ENCODE results near the gene HTRA1. TPM values are rescaled to one million over a fixed set of nuclear protein-coding genes. Genes with fewer than 3 reads are reported as not detected.

Gene HTRA1
- polyA plus RNA-seq, 3 donors = 206 to 214 (median 207) TPM

- no peak for DNase-seq (ENCODE audit: low read depth in 3 of 3, low spot score in 2 of 3)
These were observed 7.3 kb upstream of the HTRA1 start for GRCh38 chr10:122454071-122454470.

DNA sequence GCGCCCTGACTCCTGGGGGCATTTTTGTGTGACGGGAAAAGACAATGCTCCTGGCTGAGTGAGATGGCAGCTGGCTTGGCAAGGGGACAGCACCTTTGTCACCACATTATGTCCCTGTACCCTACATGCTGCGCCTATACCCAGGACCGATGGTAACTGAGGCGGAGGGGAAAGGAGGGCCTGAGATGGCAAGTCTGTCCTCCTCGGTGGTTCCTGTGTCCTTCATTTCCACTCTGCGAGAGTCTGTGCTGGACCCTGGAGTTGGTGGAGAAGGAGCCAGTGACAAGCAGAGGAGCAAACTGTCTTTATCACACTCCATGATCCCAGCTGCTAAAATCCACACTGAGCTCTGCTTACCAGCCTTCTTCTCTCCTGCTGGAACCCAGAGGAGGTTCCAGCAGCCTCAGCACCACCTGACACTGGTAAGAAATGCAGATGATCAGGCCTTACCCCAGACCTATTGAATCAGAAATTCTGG lies 6.7 kb upstream of the HTRA1 start, which contains the start of gene ARMS2:
TSS of gene ARMS2 (plus strand) at position 51 of the 478 bp plus-strand sequence. CDS start at position 126, 75 bp downstream.
- no peak for DNase-seq (ENCODE audit: low read depth in 3 of 3, low spot score in 2 of 3)

- DNase-seq (ENCODE audit: low read depth in 3 of 3, low spot score in 2 of 3) = no peak
These were observed 5.8 kb upstream of the HTRA1 start for GRCh38 chr10:122455376-122456079.

GRCh38 chr10:122457934-122458333 lies 3.4 kb upstream of the HTRA1 start:
- DNase-seq (ENCODE audit: low read depth in 3 of 3, low spot score in 2 of 3) = no peak

DNA sequence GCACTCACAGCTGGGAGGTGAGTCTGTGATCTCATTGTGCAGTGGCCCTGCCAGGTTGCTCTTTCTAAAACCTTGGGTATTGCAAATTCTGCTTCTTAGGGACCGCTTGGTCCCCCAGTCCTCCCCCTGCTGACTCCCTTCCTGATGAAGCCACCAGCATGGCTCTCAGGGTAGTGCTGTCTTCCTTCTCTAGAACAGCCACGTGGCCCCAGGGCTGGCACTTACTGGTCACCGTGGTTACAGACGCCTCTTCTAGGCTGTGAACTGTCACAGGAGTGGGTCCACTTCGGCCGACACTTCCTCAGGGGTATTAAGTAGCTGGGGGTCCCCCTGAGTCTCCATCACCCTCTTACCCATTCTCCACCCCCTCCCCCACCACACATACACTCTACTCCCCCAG lies 2.7 kb upstream of the HTRA1 start:
- no peak for DNase-seq (ENCODE audit: low read depth in 3 of 3, low spot score in 2 of 3)

GRCh38 chr10:122459561-122460273 lies 1.6 kb upstream of the HTRA1 start:
- DNase-seq (ENCODE audit: low read depth in 3 of 3, low spot score in 2 of 3) = no peak

GRCh38 chr10:122460891-122461293 lies 461 bp upstream of the HTRA1 start:
- no peak for DNase-seq (ENCODE audit: low read depth in 3 of 3, low spot score in 2 of 3)

DNA sequence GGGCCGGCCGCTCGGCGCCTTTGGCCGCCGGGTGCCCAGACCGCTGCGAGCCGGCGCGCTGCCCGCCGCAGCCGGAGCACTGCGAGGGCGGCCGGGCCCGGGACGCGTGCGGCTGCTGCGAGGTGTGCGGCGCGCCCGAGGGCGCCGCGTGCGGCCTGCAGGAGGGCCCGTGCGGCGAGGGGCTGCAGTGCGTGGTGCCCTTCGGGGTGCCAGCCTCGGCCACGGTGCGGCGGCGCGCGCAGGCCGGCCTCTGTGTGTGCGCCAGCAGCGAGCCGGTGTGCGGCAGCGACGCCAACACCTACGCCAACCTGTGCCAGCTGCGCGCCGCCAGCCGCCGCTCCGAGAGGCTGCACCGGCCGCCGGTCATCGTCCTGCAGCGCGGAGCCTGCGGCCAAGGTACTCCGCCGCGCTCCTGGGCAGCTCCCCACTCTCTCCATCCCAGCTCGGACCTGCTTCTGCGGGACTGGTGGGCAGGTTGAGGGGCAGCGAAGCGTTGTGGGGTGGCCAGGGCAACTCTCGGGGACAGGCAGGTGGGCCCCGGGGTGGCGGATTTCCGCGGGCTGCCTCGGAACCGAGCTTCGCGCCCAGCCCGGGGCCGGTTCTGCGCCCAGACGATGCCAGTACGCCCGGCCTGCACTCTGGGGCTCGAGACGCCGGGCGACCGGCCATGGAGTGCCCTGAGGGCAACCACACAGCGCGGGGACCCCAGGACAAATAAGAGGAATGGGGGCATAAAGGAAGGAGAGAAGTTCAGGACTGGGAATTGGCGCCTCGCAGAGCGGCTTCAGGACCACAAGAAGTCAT lies 578 bp downstream of the HTRA1 start:
- no peak for DNase-seq (ENCODE audit: low read depth in 3 of 3, low spot score in 2 of 3)

DNA sequence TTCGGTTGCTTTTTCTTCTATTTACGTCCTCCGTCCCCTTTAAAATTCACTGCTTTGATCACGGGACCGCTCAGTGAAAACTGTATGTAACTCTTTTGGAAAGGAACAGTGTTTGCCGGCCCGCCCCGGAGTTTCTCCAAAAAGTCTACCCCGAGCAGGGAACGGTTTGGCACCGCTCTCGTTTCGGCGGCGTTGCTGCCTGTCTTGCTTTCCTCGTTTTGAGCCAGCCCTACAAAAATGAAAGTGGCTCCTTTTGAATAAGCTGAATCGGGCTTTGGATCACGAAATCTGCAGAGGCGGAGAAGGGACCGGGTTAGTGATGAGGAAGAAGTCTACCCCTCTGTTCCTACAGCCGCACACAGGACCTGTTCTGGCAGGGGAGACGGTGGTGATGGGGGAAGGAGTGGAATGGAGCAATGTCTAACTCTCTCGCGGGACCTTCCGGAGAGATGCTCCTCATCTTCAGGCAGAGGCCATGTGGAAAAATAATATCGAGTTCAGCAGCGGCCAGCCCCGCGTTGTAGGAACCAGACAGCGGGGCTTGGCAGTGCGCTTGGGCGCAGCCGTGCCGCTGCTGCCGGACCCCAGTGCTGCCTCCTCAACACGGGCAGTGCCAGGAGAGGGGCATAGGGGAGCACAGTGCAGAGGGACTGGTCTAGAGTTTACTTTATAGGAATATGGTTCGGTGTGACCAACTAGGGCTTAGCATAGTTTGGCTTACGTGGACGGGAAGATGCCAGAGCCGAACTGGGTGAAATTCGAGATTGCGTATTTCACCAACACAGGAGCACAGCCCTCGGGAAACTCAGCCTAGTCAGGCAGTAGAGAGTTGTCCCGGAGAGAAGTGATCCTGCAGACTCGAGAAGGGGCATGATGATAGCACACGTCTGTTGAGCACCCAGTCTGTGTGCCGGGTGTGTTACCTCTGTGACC lies 1.4 kb downstream of the HTRA1 start:
- no peak for DNase-seq (ENCODE audit: low read depth in 3 of 3, low spot score in 2 of 3)

GRCh38 chr10:122463466-122464249 lies 2.3 kb downstream of the HTRA1 start:
- no peak for DNase-seq (ENCODE audit: low read depth in 3 of 3, low spot score in 2 of 3)

- DNase-seq (ENCODE audit: low read depth in 3 of 3, low spot score in 2 of 3) = no peak
These were observed 2.8 kb downstream of the HTRA1 start for GRCh38 chr10:122464250-122464510.

DNA sequence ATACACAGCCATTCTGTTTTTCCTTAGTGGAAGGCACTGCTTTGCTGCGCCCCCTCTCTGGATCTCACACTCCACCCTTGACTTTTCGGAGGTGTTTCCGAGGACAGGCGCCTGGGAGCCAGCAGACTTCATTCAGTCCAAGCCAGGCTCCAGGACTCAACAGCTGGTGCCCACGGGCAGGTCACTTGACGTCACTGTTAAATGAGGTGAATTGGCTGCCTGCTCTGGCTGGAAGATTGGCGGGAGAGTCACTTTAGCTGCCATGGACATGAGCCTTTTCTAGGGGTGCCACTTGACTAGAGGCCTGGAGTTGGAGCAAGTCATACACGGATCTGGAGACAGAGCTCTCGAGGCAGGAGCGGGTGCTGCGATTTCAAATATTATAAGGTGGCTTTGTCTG lies 3.2 kb downstream of the HTRA1 start:
- no peak for DNase-seq (ENCODE audit: low read depth in 3 of 3, low spot score in 2 of 3)

GRCh38 chr10:122465401-122466040 lies 4.2 kb downstream of the HTRA1 start:
- DNase-seq (ENCODE audit: low read depth in 3 of 3, low spot score in 2 of 3) = no peak

- DNase-seq (ENCODE audit: low read depth in 3 of 3, low spot score in 2 of 3) = no peak
These were observed 5.6 kb downstream of the HTRA1 start for GRCh38 chr10:122466951-122467381.

DNA sequence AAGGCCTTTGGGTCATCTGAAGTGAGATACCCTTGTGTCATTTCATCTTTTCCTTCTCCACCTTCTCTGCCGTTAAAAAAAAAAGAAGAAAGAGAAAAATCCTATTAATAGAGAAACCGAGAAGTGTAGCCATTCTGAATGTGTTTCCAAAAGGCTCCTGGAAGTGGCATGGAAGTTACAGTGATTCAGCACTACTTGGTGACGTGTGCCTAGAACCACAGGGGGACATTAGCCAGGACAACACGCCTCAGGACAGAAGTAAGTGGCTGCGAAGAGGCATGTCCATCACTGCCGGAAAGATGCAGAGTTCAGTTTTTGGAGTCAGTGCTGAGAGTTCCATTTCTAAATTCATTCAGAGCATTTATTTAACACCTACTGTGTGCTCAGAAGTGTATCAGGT lies 6.3 kb downstream of the HTRA1 start:
- DNase-seq (ENCODE audit: low read depth in 3 of 3, low spot score in 2 of 3) = no peak

- no peak for DNase-seq (ENCODE audit: low read depth in 3 of 3, low spot score in 2 of 3)
These were observed 7.1 kb downstream of the HTRA1 start for GRCh38 chr10:122468307-122468925.

GRCh38 chr10:122468926-122469781 lies 7.8 kb downstream of the HTRA1 start:
- DNase-seq (ENCODE audit: low read depth in 3 of 3, low spot score in 2 of 3) = no peak

DNA sequence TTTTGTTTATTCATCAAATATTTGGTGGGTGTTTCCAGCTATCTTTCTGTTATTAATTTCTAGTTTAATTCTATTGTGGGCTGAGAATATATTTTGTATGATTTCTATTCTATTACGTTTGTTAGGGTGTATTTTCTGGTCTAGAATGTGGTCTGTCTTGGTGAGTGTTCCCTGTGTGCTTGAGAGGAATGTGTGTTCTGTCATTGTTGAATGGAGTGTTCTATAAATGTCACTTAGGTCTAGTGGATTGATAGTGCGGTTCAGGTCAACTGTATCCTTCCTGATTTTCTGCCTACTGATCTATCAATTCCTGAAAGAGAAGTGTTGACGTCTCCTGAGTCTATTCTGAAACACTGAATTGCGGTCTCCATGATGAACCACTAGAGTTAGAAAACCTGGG lies 8.5 kb downstream of the HTRA1 start:
- no peak for DNase-seq (ENCODE audit: low read depth in 3 of 3, low spot score in 2 of 3)
